HG03432 (cell line): ENCODE data around the gene HDAC11.
"Not testable (repeated sequence)": the region's sequence is repeated elsewhere in the genome, so short reads cannot be mapped to it uniquely, and the experiment has no call there.

ENCODE experiments used
- ATAC-seq: cut with Tn5 transposase; IDR thresholded peaks from one replicate; pipeline ENCODE4 v1.9.1; 2021; ENCODE audit warnings: mild to moderate bottlenecking, moderate library complexity; ENCODE audit not compliant: unreplicated experiment

Gene HDAC11

DNA sequence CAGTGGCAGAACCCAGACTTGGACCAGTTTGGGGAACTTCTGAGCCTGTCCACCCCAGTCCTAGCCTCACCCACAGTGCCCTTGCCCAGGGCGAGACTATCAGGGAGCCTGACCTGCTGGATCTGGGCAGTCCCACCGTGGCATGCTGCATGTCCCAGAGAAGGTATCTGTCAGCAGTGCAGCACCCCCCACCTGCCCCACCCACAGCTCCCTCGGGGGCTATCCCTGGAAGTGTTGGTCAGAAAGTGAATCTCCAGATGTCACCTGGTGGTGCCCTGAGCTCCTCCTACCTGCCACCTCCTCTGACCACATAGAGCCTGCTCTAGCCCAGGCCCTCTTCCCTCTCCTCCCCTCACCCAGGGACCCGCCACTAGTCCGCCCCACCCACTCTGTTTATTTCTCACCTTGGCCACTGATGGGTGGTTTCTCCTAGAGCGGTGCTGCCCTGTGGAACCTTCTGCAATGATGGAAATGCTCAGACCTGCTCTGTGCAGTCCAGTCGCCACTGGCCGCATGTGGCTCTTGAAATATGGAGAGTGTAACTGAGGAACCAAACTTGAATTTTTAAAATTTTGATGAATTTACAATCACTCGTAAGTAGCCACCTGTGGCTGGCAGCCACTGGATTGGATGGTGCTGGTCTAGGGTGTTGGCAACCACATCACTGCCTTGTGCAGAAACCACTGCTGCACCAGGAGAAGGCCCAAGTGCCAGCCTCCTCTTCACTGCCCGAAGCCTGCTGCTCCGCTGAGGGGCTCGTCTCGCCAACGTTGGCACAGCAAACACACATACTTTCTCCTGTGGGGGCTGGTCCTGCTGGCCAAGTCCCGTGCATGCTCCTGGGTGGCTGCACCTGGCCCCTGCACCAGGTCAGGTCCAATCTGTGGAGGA, 13.1 kb downstream of the HDAC11 start:
- no peak for ATAC-seq

DNA sequence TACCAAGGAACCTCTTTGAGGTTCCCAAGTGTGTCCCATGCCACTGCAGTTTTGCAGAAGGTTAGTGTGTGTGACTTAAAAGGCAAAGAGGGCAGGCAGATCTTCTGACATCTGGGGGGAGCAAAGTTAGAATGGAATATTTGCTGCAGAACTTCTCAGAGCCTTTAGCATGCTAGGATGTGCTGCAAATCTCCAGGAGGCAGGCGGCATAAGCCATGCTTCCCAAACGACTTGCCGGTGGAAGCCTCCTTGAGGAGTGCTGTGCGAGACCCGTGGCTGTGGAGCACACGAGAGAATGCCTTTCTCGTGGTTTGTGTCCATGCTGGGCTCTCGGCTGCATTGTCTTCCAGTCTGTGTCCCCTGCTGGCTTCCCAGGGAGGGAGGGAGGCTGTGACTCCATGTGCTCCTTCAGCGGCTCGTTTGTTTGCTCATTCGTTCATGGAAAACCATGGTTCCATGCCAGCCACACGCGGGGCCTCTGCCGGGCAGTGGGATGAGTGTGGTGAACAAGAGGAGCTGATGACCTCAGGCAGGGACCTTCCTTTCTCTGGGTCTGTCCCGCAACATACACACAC, 13.8 kb downstream of the HDAC11 start:
- ATAC-seq: no peak

DNA sequence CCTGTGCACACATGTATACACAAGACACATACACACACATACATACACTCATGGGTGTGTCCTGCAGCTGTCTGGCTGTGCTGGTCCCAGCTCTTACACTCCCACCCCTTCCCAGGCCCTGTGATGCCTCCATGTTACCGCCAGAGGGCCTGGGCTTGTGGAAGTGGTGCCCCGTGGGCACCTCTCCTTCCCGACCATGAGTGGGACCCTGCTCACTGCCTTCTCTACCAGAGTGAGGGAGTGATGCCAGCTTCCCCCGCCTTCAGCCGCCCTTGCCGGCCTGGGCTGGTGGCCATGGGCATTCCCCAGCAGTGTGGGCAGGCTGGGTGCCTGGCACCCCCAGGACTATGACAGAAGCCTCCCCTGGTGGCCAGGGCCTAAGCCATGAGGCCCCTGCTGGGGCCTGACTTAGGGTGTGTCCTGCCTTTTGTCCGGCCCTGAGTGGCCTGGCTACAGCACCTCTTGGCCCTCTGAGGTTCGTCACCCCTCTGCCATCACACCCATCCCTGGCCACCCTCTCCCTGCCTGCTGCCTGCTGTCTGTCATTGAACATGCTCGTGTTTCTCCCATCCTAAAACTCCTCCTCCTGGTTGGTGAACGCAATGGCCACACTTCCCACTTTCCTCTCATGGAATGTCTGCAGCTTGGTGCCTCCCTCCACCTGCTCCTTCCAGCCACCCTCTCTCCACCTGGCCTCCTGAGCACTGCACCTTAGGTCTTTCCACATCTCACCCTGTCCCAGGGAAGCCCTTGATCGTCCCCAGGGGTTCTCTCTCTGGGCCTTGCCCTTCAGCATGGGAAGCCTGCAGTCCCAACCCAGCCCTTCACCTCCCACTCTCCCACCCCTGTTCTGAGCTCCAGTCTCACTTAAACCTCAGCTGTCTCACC, 14.6 kb downstream of the HDAC11 start:
- peak; percentile 45 for ATAC-seq

DNA sequence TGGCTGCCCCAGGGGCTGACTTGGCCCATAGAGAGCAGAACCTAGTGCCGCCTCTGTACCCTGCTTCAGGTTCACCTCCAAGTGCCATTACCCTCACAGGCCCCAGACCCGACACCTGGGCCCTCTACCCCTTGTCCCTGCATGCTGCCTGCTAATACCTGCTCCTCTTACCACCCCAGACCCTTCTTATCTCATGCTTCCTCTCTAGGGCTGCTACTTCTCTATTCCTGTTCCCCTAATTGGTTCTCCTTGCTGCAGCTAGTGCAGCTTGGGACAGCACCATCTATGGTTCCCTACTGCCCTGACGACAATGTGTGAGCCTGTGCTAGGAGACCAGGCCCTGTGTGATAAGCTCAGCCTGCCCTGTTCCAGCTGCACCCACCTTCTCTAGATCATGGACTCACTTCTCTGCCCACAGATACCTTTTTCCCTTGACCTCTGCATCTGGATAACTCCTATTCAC, 15.3 kb downstream of the HDAC11 start:
- ATAC-seq: no peak

DNA sequence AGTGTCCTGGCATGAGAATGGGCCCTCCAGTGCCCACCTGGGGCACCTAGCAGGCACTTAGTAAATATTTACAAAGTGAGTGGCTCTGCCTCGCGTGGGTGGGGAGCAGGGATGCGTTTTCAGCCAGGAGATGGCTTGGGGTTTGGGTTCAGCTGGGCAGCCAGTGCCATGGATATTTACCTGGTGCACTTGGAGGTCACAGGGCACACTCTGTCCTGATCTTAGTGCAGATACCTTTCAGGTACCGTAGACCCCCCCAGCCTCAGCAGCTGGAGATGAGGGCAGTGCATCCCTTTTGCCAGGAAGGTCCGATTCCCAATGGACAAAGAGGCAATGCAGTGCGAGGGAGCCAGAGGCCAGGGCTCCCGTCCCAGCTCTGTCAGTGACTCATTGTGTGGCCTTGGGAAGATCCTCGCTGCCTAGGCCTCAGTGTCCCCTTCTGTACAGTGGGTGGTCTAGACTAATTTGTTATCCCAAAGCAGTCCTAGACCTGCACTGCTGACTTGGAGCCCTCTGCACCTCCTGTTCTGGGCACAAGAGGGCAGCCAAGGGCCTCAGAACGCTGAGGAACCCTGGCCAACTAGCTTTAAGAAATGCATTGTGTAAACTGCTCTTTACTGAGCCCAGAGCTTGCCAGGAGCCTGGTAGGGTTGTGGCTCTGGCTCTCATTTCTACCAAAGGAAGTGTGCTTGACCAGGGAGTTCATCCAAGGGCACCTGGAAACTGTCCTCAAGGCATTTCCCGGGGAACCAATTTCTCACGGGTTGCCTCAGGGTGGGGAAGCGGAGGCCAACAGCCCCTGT, 16.0 kb downstream of the HDAC11 start:
- ATAC-seq: peak; percentile 56

DNA sequence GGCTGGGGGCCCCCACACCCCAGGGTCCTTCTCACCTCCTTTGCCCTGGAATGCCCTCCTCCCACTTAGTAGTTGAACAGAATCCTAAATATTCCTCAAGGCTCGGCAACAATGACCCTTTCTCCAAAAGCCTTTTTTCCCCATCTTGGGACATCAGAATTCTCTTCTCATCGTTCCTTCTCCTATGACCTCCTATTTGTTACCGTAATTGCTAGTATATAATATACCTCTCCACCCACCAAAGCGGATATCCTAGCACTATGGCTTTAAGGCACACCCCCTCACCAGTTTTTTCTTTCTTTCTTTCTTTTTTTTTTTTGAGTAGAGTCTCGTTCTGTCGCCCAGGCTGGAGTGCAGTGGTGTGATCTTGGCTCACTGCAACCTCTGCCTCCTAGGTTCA, 16.8 kb downstream of the HDAC11 start:
- ATAC-seq: no peak

DNA sequence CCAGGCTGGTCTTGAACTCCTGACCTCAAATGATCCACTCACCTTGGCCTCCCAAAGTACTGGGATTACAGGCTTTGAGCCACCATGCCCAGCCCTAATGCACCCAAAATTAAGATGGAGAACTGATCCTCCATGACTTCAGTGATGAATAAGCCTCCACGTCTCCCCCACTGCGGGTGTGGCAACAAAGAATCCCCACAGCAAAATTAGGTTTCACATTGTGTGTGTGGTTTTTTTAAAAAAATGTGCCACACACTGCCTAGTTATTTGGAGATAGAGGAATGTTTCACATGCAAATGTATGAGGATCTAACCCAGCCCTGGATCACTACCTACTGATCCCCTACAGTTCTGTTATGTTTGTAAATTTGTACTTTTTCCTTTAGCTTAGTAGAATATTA, 17.3 kb downstream of the HDAC11 start:
- no peak for ATAC-seq

DNA sequence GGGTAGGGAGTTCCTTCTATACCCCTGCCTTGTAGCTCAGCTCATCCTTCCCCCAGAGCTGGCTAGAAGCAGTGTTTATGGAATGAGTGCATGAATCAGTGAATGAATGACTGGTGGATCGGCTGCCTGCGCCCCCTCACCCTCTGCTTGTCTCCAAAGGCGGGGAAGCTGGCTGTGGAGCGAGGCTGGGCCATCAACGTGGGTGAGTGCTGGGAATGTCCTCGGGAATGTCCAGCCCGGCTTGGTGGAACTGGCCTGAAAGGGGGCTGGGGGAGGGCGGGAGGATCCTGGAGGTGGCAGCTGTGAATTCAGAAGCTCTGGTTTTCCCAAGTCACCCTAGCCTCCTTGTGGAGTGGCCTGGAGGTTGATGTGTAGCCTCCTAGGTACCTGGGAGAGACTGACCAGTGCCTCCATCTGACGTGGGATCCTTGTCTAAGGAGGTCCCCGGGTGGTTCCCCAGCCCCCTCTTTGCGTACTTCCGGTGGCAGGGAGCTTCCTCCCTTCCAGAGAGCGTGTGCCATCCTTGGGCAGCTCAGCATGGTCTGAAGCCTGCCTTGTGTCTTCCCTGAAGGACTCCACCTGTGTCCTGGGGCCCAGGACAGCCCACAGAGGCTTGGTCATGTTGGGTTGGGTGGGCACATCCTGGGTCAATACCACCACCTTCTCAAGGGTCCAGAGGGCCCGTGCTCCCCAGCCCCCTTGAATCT, 18.4 kb downstream of the HDAC11 start:
- ATAC-seq: no peak

DNA sequence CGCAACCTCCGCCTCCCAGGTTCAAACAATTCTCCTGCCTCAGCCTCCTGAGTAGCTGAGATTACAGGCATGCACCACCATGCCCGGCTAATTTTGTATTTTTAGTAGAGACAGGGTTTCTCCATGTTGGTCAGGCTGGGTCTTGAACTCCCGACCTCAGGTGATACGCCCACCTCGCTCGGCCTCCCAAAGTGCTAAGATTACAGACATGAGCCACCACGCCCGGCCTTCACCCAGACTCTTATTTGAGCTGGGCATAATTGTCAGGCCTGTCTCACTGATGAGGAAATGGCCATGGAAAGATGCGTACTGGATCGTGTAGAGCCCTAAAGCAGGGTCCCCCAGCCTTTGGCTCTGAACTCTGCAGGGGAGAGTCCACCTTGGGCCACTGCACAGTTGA, 19.1 kb downstream of the HDAC11 start:
- not testable (repeated sequence) for ATAC-seq

DNA sequence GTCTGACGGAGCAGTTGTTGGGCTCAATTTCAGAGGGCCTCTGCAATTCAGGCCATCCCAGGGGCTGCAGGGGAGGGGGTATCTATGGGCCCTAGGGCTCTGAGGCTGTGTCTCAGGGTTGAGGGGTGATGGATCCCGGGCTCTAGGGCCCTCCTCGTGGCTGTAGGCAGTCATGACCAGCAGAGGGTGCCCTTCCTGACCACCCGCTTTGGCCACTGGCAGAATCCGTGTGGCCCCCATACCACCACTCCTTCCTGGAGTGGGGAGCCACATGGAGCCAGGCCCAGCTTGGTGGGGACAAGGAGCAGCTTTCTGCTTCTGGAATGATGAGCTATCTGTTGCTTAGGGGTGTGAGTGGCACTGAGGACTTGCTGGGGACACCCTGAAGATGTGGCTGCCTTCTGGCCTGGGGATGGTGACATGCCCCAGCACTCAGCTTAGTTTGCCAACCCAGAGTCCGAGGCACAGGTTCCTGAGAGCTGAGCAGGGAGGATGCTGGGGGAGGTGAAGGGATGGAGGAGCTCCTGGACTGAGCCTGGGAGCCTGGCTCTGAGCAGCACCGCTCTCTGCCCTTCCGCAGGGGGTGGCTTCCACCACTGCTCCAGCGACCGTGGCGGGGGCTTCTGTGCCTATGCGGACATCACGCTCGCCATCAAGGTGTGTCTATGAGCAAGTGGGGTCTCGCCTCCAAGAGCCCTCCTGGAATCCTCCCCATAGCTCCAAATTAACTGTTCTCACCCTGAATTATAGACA, 20.2 kb downstream of the HDAC11 start:
- no peak for ATAC-seq

DNA sequence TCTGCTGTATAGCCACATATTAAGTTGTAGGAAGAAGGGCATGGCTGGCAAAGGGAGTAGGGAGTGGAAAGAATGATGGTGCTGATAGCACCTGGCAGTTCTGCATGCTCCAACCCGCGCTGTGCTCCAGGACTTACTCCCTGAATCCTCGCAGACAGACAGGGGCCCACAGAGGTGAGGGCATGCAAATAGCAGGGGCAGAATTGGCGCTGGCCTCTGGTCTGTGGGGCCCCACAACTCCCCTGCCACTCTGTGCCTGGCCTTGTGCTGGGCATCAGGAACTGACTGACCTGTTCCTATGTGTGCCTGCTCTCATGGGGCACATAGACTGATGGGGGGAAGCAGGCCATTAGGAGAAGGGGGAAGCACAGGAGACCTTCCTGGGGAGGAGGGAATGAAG, 20.9 kb downstream of the HDAC11 start:
- ATAC-seq: no peak

DNA sequence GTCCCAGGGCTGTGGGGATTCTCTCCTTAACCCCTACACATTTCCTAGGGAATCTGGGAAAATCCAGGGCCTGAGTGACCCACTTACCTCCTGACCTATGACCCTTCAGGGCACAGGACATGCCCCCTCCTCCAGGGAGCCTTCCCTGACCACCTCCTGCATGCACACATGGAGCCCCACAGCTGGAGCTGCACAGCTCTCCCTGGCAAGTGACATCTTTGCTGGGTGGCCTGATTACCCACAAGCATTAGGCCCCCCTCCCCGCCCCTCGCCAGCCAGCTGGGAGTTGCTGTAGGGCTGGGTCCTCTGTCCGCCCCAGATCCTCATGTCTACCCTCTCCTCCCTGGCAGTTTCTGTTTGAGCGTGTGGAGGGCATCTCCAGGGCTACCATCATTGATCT, 21.4 kb downstream of the HDAC11 start:
- no peak for ATAC-seq

DNA sequence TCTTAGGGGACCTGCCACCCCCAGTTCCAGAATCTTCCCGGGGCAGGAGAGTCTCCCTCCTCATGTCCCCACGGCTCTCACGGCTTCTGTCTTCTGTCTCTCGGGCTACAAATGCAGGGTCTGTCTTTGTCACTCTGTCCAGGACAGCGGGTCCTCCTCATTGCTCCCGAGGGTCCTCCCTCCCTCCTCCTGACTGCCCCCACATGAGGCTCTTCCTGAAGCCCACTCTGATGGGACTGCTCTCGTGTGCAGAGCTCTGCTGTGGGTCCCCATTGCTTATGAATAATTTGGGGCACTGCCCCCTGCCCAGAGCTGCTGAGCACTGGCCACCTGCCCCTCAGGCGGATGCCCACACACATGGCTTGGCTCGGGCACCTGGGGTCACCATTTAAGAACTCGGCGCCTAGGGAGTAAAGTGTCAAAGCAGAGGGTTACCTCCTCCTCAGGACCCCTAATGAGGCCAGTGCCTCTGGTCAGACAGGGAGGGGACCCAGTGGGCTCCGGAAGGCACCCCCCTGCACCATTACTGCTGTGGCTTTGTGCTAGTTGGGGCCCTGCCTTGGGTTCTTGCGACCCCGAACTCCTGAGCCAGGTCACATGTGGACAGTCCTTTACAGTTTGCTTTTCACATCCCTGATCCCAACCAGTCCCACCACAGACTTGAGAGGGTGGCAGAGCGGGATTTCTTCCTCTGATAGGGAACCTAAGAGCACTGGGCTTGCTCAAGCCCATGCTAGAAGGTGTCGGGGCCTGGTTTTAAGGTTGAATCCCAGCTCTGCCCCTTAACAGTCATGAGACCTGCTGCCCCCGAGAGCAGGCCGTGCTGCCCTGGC, 22.1 kb downstream of the HDAC11 start:
- no peak for ATAC-seq

DNA sequence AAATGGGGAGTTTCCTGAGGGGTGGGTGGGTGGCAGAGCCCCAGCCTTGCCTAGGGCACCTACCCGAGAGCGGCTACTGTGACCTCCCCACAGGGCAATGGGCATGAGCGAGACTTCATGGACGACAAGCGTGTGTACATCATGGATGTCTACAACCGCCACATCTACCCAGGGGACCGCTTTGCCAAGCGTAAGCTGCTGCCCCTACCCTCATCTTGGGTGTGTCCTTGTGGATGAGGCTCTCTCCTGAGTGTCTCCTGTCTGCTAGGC, 22.6 kb downstream of the HDAC11 start:
- no peak for ATAC-seq

DNA sequence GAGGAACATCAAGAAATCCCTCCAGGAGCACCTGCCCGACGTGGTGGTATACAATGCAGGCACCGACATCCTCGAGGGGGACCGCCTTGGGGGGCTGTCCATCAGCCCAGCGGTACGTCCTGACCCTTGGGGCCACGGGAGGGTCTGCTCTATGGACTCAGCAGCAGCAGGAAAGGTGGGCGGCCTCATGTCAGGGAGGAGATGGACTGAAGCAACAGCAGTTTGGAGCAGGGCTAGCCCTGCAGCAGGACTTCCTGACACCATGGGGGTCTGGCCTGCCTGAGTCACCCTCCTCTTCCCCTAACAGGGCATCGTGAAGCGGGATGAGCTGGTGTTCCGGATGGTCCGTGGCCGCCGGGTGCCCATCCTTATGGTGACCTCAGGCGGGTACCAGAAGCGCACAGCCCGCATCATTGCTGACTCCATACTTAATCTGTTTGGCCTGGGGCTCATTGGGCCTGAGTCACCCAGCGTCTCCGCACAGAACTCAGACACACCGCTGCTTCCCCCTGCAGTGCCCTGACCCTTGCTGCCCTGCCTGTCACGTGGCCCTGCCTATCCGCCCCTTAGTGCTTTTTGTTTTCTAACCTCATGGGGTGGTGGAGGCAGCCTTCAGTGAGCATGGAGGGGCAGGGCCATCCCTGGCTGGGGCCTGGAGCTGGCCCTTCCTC, 24.2 kb downstream of the HDAC11 start:
- no peak for ATAC-seq

DNA sequence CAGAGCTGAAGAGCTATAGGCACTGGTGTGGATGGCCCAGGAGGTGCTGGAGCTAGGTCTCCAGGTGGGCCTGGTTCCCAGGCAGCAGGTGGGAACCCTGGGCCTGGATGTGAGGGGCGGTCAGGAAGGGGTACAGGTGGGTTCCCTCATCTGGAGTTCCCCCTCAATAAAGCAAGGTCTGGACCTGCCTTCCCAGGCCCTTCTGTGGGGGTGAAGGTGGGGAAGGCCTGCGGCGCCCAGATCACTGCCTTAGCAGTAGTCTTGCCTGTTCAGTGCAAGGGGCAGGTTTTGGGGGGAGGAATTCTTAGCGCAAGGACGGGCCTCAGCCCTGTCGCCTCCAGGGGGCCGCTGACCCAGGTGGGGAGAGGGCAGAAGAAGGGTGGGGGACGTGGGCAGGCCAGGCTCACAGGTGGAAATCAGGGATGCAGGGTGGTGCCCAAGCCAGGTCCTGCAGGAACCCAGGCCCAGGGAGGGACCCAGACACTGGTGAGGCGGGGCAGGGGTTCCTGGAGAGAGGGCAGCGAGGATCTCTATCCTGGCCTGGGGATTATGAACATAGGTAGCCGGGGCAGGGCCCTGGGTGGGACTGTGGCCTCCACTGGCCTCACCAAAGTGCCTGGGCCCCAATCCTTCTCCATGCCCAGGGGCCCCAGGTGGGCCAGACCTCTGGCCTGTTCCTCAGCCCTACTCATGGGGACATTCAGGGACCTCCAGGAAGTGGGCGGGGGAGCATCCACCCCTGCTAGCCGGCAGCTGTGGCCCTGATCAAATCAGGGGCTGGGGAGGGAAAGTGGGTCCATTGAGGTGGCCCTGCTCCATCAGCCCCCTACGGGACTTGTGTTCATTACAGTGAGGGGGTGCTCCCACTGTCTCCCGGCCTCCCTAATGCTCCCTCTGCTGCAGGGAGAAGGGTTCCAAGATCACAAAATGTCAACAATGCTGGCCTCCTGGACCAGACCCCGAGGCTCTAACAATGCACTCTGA, 25.3 kb downstream of the HDAC11 start:
- ATAC-seq: no peak

DNA sequence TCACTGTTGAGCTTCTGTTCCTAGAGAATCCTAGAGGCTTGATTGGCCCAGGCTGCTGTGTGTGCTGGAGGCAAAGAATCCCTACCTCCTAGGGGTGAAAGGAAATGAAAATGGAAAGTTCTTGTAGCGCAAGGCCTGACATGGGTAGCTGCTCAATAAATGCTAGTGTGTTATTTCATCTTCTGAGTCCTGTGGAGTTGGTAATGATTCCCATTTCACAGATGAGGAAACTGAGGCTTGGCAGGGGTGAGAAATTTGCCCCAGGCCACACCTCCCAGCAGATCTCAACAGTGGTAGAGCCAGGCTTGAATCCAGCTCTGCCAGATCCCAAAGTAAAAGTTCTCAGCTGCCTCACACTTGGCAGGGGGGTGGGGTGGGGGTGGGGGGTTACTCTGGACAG, 26.1 kb downstream of the HDAC11 start:
- no peak for ATAC-seq
